Stimulated activated naive CD4-positive, alpha-beta T cell treated with Interleukin-2 at 50 U/mL for 16 hours (primary cell): ENCODE measurements around the gene PLXNA4.
"Not testable (repeated sequence)": the region's sequence is repeated elsewhere in the genome, so short reads cannot be mapped to it uniquely, and the experiment has no call there.

Experiments
- DNase-seq: peaks from one replicate; lab custom pipeline; 2025; lab: John Stamatoyannopoulos, UW

PLXNA4 gene, protein sequence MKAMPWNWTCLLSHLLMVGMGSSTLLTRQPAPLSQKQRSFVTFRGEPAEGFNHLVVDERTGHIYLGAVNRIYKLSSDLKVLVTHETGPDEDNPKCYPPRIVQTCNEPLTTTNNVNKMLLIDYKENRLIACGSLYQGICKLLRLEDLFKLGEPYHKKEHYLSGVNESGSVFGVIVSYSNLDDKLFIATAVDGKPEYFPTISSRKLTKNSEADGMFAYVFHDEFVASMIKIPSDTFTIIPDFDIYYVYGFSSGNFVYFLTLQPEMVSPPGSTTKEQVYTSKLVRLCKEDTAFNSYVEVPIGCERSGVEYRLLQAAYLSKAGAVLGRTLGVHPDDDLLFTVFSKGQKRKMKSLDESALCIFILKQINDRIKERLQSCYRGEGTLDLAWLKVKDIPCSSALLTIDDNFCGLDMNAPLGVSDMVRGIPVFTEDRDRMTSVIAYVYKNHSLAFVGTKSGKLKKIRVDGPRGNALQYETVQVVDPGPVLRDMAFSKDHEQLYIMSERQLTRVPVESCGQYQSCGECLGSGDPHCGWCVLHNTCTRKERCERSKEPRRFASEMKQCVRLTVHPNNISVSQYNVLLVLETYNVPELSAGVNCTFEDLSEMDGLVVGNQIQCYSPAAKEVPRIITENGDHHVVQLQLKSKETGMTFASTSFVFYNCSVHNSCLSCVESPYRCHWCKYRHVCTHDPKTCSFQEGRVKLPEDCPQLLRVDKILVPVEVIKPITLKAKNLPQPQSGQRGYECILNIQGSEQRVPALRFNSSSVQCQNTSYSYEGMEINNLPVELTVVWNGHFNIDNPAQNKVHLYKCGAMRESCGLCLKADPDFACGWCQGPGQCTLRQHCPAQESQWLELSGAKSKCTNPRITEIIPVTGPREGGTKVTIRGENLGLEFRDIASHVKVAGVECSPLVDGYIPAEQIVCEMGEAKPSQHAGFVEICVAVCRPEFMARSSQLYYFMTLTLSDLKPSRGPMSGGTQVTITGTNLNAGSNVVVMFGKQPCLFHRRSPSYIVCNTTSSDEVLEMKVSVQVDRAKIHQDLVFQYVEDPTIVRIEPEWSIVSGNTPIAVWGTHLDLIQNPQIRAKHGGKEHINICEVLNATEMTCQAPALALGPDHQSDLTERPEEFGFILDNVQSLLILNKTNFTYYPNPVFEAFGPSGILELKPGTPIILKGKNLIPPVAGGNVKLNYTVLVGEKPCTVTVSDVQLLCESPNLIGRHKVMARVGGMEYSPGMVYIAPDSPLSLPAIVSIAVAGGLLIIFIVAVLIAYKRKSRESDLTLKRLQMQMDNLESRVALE (N-terminal part only)

DNA sequence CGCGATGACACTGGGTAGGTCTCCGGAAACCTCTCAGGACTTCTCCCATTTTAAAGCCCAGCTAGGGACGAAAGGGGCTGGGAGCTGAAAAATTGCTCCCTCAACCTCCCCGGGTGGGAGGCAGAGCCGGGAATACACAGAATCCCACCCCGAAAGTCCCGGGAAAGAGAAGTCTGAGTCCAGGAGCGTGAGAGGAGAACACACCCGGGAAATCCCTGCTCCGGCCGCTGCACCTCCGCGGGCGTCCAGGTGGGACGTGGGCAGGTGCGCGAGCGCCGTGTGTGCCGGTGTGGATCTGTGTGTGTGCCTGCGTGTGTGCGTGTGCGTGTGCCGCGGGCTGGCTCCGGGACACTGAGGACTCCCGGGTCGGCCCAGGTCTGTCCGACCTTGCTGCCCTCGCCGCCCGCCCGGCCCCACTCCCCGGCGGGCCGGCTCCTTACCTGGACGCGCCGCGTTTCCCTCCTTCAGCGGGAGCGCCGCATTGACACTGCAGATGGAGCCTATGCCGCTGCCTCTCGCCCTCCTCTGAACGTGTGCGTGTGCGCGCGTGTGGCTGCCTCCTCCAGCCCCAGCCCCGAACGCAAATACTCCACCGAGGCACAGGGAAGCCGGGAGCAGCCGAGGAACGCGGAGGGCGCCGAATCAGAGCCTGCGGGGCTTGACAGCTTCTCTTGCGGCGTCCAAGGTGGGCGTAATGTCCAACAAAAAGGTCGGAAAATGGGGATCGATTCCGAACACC lies at the start of gene PLXNA4:
PLXNA4 (minus strand) TSS at position 489 of the 739 bp plus-strand sequence. CDS start 67,777 bp downstream, outside the sequence.
- DNase-seq, result no peak

DNA sequence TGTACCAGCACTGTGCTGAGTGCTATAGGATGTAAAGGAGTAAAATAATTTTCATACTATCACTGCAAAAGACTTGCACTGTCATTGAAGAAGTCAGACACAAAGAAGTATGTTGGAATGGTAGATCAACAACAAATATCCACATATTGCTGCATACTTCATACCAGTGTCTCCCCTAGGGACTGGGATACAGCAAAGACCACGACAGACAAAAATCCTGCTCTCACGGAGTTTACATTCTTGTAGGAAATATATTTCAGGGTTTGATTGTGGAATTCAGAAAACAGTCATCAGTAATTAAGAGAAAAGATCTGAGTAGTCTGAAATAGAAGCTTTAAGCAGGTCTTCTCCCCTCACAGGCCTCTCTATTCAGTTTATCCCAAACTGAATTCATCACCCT lies 49.4 kb upstream of the PLXNA4 start:
- no peak for DNase-seq

DNA sequence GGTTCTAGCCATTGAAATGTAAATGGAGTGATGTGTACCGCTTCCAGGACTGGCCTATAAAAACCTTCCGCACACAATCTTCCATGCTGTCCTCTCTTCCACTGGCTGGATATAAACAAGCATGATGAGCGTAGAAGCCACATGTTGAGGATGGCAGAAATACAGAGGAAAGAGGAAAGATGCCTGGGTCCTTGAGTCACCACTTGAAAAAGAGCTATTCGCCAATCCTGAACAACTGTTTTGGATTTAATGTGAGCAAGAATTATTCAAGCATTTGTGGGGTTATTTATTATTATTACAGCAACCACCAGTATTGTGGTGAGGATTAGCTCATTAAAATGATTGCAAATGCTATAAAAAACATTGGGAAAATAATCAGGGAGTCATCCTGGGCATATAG lies 45.8 kb upstream of the PLXNA4 start:
- no peak for DNase-seq

DNA sequence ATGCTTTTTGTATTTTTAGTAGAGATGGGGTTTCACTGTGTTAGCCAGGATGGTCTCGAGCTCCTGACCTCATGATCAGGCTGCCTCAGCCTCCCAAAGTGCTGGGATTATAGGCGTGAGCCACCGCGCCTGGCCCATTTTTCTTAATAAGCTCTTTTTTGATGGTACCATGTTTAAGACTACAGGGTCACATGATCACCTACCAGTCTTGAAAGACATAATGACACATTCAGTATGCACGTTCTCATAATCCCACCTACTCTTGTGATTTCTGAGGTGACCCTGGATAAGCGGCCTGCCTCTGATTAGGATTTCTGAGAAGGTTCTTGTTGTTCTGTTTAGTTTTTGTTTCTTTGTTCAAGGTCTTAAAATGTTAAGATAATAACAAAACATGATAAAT lies 43.7 kb upstream of the PLXNA4 start:
- DNase-seq, result no peak

DNA sequence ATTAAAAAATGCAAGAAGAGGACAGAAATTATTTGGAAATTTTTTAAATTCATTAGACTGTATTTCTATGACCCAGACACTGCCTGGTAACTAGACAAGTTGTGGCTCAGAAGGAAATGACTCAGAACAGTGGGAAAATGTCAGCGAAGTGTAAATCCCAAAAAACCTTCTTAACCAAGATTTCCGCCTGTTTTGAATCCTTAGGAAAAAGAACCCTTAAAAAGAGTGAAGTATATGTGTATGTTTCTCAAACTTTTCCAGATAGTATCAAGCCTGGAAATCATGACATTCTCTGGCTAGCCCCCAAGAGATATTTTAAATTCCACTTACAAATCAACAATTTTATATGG lies 42.7 kb upstream of the PLXNA4 start:
- no peak for DNase-seq

DNA sequence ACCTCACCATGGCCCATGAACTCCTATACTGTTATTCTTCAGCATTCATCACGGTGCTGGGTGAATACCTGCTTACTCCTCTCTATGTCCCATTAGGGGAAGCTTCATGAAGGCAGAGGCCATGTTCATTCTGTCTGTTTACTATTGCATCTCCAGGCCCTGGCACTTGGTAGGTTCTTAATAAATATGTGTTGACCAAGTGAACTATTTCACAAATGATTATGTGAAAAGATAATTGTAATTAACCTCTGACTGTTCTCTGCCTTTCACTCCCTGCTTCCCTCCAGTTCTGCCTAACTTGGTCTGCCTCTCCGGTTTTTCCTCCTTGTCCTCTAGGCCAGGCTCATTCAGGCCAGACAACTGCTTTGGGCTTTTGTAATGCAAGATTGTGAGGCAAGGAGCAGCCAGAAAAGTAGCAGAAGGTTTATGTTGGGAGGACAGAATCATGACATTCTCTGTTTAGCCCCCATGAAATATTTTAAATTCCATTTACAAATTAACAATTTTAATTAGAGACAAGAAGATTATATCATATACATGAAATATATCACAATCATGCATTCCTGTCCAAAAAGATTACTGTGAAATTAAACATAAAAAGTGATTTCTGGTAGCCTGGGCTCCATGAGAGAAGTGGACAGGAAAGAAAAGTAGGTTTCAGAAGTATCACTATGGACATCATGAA lies 42.1 kb upstream of the PLXNA4 start:
- DNase-seq, result no peak

DNA sequence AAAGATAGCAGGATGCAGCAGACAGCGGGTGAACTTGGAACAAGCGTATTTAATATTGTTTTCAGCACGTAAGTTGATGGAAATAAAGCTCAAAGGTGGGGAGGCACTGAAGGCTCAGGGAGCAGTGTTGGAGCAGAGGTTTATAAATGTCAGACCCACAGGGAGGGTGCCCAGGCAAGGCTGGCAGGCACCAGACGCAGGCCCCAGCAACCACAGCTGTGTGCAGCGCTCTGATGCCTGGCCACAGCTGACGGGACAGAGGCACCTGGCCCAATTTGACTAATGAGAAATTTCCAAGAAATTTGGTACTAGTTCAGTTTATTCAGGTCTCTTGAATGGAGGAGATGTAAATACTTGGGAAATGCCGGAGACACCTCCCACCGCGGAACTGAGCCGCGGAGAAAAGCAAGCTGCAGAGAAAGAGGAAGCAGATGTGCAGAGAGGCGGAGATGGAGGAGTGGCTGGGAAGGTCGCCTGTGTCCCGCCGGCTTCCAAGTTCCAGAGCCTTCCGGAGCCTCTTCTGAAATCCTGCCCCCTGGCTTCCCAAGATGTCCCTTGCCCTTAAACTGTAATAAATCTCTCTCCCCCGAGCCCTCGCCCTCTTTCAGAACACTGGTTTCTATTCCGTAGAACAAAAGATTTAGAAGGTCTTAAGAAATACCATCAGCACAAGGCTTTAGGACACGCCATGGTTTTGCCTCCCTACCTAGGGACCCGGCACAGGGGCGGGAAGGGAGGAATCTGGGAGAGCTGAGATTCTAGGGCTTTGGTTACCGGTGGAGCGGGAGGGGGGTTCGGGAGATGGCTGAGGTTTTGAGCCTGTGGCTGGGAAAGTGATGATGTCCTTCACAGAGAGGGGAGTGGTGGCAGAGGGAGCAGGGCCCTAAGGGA lies 38.4 kb upstream of the PLXNA4 start:
- no peak for DNase-seq

DNA sequence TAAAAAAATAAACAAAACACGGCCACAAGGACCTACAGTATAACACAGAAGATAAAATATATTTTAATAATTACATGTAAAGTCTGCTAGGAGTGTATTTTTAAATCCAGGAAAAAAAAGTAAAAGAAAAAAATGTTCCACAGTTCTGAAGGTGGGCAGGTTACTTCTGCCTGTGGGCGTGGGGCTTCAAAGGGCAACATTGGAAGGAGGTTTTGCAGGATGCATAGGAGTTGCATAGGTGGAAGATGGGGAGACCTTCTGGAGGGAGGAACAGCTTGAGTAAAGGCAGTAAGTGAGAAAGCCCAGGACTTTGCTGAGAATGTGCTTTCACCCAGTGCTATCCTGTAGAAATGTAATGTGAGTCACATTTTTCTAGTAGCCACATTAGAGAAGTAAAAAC lies 37.5 kb upstream of the PLXNA4 start:
- no peak for DNase-seq

DNA sequence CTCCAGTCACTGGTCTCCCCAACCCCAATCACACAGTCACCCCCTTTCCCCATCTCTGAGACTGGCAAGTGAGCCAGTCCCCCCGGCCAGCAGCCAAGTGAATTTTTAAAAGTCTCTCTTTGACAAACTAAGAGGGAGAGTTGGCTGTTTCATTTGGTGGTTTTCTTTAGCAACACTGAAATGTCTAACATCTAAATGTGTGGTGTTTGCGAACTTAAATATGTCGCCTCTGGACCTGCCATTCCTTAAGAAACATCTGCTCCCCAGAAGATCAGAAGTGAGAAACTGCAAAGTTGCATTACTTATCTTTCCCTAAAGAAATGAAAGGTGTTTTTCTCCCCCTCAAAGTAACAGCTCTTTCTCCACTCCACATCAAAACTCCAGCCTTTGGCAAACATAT lies 34.7 kb upstream of the PLXNA4 start:
- no peak for DNase-seq

DNA sequence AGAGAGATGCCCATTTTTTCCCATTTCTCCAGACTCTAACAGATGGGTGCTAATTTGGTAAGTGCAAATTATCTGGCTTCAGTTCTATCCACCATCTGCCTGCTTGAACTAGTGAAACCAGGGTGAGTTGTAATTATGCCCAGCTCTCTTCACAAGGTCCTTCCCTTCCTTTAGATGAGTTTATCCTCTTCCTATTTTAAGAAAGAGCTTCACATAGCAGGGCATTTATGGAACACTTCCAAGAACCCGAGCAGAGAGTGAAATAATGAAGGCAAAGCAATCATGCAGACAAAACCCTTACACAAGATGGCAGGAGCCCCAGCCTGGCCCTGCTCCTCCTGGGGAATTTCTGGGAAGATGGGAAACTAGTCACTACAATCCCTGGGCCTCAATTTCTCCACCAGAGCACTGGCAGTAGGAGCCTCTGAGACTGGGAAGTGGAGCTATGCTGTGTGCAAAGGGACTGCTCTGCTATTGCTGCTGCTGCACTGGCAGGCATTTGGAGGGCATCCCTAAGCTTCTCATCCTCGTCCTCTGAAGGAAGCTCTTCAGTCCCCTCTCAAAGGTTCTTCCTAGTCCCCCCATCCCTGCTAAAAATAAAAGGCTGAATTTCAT lies 33.7 kb upstream of the PLXNA4 start:
- no peak for DNase-seq

DNA sequence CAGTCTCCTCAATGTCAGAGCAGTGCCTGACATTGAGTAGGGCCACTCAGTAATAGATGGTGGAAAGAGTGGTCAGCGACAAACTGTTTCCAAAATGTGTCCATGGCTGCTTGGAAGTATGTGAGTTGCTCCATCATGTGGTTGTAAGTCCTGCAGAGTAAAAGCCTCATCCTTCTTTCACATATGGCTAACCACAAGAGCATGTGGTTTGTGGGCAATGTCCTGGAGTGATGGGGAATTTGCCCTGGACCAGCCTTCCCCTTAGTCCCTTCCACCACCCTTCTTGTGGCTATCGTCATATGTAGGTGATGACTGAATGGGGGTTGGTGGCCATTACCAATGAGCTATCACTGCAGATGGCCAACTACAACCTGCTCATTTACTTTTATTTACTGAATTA lies 33.0 kb upstream of the PLXNA4 start:
- DNase-seq, result no peak

DNA sequence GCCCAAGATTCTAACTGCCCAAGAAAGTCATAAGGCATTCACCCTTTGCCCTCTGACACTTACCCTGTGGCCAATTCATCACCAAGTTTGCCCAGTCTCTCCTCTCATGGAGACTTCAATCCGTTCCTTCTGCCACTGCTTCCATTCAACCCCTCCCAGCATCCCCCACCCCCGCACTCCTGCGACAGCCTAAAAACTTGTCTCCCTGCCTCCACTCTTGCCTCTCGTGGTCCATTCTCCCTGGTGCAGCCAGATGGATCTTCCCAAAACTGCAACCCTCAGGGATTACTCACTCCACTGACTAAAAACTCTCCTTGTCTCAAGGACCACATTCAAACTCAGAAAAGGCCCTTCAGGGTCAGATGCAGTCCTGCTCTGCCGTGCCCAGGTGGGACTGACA lies 32.3 kb upstream of the PLXNA4 start:
- DNase-seq, result no peak

DNA sequence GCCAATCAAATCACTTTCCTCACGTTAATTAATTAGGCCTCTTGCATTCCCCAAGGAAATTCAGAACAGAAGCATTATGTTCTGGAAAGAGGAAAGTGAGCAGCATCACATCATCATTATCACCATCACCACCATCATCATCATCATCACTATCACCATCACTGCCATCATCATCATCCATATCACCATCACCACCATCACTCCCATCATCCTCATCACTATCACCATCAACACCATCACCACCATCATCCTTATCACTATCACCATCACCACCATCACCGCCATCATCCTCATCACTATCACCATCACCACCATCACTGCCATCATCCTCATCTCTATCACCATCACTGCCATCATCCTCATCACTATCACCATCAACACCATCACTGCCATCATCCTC lies 31.4 kb upstream of the PLXNA4 start:
- no peak for DNase-seq

DNA sequence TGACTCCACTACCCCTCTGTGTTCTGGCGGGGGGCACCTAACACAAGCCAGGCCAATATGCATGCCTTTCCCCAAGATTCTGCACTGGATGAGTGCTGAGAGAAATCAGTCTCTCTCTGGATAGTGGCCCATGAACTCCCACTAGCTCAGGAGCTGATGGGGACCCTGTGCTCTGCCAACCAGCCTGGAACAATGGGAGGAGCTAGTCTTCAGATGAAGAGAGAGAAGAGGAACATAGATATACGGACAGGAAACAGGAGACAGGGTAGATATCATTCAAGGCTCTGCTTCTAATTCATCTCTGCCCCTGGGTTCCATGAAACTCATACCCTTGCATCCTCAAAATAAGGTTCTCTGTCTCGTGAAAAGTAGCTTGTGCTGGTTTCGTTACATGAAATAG lies 27.9 kb upstream of the PLXNA4 start:
- DNase-seq, result no peak

DNA sequence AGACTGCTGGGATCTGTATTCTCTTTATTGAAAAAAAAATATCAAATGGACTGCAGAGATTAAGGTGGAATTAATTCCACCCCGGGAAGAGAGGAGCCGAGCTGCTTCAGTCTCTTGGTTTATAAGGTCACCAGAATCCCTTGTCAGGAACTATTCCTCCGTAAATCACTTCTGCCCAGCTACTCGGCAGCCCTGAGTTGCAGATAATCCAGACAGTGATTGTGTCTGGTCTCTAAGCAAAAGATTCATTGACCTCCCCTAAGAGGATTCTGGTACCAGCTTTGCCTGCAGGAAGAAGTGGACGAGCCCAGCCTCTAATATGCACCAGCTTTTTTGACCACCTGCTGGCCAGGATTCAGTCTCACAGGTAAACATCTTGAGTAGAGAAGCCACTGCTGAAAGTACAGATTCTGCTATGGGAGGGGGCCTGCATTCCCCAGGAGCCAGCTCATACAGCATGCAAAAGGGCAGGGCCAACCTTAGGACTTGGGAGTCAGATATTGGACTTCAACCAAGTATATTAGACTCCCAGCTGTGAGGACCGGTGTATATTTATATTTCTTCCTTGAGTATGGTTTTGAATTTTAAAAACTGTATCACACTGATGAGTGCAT lies 27.1 kb upstream of the PLXNA4 start:
- DNase-seq, result no peak

DNA sequence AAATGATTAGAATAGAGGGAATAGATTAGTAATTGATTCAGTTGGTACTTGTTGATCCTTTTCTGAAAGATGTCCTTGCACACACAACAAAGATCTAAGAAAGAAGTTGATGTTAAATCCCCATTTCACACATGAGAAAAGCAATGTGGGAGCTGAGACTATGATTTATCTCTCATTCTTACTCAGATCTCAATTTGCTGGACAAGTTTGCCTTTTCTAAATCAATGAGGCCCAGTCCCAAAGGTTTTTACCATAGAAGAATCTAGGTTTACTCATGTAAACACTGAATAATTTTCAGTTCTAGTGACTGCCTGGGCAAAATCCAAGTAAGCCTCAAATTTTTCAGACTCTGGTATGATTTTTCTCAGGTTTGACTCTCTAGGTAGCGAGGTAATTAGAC lies 25.5 kb upstream of the PLXNA4 start:
- DNase-seq, result no peak

DNA sequence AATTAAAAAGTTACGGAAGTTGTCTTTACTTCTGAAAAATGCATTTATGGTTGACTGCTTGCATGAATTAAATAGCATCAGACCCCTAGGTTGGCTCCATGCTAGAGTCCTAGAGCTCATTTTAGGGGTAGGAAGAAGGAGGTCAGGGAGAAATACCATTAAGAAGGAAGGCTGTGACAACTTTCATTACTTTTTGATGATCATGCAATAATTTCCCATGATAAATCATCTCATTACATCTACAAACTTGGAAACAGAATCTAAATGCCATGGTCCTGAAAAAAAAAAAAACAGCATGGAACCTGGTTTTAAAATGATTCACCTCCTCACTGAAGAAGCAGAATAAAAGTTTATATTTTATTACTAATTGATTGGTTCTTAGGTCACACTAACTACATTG lies 20.3 kb upstream of the PLXNA4 start:
- no peak for DNase-seq

DNA sequence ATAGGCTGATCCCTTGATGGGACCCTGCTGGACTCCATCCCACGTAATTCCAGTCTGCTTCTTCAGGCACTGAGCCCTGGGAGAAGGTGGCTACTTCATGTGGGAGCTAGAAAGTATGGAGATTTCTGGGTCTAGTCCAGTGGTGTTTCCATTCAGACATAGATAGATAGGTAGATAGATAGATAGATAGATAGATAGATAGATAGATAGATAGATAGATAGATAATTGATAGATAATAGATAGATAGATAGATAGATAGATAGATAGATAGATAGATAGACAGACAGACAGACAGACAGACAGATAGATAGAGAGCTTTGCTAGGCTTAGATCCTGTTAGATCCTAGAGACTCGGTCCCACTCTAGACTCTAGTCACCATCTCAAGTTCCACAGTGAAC lies 18.5 kb upstream of the PLXNA4 start:
- not testable (repeated sequence) for DNase-seq

DNA sequence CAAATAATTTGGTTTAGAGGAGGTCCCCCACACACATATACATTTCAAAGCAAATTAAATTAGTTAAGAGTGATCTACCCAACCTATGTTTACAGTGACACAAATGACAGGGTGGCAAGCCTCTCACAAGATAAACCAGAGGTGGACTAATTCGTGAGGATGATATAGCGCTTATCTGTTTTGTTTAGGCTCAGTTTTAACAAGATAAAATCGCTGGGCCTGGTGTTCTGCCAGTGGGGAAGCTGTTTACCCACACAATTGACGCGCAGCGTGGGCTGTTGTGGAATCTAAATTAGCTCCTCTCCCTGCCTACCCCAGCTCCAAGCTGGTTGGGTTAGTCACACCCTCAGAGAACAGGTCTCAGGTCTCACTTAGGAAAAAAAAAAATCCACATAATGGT lies 16.7 kb upstream of the PLXNA4 start:
- no peak for DNase-seq
